Activated naive CD4-positive, alpha-beta T cell treated with anti-CD3 and anti-CD28 coated beads, Interleukin-2, amount 50 U/mL, for 24 hours (primary cell): ENCODE data around the gene GTF3C5.
A peak's percentile ranks its signal among the peaks of the same experiment; 100 is the strongest.
"Not testable (repeated sequence)": the region's sequence is repeated elsewhere in the genome, so short reads cannot be mapped to it uniquely, and the experiment has no call there.

Source experiments
- H3K27ac Mint-ChIP-seq: one replicate; pipeline ENCODE4 v1.8.0; 2021; ENCODE audit warnings: mild to moderate bottlenecking, mixed read lengths
- H3K27me3 Mint-ChIP-seq: one replicate; pipeline ENCODE4 v1.8.0; 2021; ENCODE audit warnings: mixed read lengths
- H3K36me3 Mint-ChIP-seq: one replicate; pipeline ENCODE4 v1.8.0; 2021; ENCODE audit warnings: mixed read lengths
- H3K4me1 Mint-ChIP-seq: one replicate; pipeline ENCODE4 v1.8.0; 2021; ENCODE audit warnings: mixed read lengths
- H3K4me3 Mint-ChIP-seq: one replicate; pipeline ENCODE4 v1.8.0; 2021; ENCODE audit warnings: mild to moderate bottlenecking, mixed read lengths
- H3K9me3 Mint-ChIP-seq: one replicate; pipeline ENCODE4 v1.8.0; 2021; ENCODE audit warnings: mixed read lengths

Gene GTF3C5

DNA sequence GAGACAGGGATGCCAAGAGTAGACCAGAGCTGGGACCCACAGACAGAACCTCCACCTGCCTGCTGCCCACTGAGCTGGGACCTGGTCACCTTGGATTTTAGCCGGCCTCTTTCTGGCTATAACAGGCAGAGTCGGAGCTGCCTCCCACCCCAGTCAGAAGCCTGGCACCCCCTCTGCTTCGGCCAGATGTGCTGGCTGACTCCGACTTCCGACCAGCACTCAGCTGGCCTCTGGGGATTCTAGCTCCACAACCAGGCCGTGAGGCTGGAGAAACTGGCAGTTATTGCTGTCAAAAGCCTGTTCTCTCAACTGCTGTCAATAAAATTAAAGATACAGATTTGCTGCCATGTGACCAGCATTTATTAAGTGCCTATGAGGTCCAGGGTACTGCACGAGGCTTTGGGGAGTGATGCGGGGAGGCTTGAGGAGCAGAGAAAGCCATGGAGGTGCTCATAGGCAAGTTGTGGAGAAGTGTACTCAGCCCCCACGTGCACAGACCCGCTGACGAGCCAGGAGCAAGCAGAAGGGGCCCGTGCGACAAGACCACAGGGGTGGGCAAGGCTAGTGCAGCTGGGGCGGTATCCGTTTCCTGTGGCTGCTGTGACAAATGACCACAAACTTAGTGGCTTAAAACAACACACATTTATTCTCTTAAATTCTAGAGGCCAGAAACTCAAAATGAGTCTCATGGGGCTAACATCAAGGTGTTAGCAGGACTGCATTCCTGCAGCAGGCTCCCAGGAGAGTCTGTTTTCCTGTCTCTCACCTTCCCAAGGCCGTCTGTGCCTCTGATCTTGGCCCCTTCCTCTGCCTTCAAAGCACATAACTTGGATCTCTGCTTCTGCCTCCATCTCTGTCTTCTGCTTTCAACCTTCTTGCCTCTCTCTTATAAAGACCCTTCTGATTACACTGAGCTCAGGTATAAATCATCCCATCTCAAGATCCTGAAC is 39.2 kb upstream of the GTF3C5 start:
- peaks cover 4% of the 10 kb centered on the region for H3K4me1 Mint-ChIP-seq
- H3K27ac Mint-ChIP-seq = no peak overlapping the region
- H3K36me3 Mint-ChIP-seq = no peaks in the 10 kb centered on the region

DNA sequence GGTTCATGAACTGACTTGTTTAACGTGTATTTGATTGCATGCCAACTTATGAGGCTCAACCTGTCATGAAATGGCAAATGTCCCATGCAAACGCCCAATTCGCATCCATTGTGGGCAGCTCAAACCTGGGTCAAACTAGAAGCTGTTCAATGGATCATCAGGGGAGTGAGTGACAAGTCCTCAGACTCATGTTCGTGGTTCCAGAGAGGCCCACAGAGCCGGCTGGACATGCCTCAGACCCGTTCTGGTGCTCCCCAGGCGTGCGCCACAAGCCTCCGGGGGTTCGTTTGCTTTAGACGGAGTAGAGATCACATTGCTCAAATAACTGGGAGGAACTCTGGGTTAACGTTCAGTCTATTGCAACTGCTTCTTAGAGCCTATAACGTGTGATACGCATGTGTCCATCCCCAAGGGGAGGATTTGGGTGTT is 37.3 kb upstream of the GTF3C5 start:
- Mint-ChIP-seq H3K4me3 (no peak overlapping the region), H3K4me1 (peaks cover 4% of the 10 kb centered on the region), H3K27me3 (peaks cover 4% of the 10 kb centered on the region), H3K36me3 (no peaks in the 10 kb centered on the region), H3K9me3 (no peaks in the 10 kb centered on the region), H3K27ac (no peak overlapping the region)

More for the DNA sequence above, 39.2 kb upstream of the GTF3C5 start:
- Mint-ChIP-seq H3K4me3 (no peak overlapping the region), H3K9me3 (no peaks in the 10 kb centered on the region), H3K27me3 (peaks cover 6% of the 10 kb centered on the region)

DNA sequence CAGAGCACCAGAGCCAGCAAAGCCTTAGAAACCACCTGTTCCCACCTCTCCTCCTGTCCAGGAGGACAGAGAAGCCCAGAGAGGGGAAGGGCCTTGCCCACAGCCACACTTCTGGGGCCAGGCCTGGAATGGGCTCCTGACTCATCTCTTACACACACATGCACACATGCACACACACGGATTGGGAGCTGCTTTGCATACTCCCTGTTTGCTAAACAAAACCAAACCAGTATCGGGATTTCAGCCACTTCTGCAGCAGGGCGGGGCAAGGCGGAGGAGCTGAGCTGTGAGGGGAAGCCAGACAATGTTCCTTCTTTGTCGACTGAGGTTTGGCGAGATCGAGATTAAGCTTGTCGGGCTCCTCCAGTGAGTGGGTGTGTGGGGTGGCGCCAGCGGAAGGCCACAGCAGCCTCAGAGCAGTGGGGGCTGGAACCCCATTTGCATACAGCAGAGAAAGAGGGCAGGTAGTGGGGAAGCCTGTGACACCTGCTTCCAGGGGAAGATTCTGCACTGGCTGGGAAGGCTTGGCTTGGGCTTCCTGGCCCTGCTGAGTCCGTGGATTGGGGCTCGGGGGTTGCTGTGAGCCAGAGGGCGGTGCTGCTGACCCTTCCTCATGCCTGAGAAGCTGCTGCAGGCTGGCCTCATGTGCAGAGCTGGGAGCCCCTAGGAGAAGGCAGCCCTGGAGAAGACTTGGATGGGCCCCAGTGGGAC is 36.2 kb upstream of the GTF3C5 start:
- Mint-ChIP-seq H3K4me1 (peaks cover 4% of the 10 kb centered on the region), H3K4me3 (no peak overlapping the region), H3K36me3 (no peaks in the 10 kb centered on the region), H3K27ac (no peak overlapping the region), H3K9me3 (no peaks in the 10 kb centered on the region), H3K27me3 (peaks cover 3% of the 10 kb centered on the region)

DNA sequence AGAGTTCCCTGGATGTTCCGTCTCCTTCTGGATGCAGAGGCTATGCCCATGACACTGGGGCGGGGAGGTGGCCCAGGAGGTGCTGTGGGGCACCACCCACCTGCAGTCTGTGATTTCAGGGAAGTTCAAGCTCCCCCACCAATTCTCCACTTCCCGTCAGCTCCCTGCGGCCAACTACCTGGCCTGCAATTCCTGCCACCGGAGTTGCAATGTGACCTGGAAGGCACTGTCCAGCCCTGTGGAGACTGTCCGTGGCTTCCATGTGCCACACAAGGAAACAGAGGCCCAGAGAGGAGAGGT is 35.7 kb upstream of the GTF3C5 start:
- Mint-ChIP-seq H3K4me3 (no peak overlapping the region), H3K9me3 (no peaks in the 10 kb centered on the region), H3K27me3 (peaks cover 5% of the 10 kb centered on the region), H3K27ac (no peak overlapping the region), H3K36me3 (no peaks in the 10 kb centered on the region), H3K4me1 (peaks cover 4% of the 10 kb centered on the region)

DNA sequence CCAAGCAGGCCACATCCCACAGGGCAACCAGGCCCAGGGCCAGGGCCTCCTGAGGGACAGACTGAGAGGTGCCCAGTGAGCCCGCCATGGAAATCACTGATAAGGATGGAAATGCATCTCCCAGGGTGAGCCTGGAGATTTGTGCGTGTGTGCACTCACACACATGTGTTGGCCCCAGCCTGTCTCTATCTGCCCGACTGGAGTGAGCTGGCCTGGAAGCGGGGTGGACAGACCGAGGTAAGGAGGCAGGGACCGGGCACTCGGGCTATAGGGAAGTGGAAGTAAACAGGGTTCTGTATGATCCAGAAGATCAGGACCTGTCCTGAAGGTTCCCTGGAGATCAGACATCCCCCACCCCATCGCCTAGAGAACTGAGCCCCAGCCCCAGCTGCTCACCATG is 34.9 kb upstream of the GTF3C5 start:
- Mint-ChIP-seq H3K4me1 (peaks cover 4% of the 10 kb centered on the region), H3K4me3 (no peak overlapping the region), H3K36me3 (no peaks in the 10 kb centered on the region), H3K9me3 (no peaks in the 10 kb centered on the region), H3K27ac (no peak overlapping the region), H3K27me3 (peaks cover 8% of the 10 kb centered on the region)

DNA sequence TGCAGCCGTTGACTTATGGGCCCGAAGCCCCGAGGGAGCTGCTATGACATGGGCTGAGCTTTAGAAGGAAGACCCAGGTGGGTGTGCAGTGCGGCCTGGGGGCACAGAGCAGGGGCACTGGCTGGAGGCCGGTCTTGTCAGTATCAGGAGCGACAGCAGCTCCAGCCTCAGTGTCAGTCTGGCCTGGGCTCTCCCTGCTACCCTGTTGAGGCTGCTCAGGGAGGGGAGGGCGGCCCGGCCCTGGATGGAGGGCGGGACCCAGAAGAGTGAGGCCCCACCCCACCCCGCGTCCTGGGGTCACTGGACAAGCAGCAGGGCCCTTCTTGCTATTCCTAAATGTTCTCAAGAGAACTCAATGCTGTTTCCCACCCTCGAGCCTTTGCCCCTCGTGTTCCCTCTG is 34.3 kb upstream of the GTF3C5 start:
- Mint-ChIP-seq H3K27me3 (peaks cover 8% of the 10 kb centered on the region), H3K4me1 (peaks cover 4% of the 10 kb centered on the region), H3K9me3 (no peaks in the 10 kb centered on the region), H3K4me3 (no peak overlapping the region), H3K36me3 (no peaks in the 10 kb centered on the region), H3K27ac (no peak overlapping the region)

DNA sequence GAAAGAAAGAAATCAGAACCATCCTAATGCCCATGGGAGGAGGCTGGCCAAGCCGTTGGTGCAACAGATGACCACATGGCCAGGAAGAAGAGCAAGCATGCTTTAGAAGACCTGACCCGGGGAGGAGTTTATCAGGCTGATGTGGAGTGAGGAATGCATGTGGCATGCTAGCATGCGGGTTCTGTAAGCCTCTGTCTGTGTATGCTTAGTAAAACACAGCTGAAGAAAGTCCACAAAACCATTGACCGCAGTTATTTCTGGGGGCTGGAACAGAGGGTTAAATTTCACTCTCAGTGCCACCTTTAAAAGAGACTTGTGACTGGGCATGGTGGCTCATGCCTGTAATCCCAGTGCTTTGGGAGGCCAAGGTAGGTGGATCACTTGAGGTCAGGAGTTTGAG is 33.2 kb upstream of the GTF3C5 start:
- Mint-ChIP-seq H3K36me3 (no peaks in the 10 kb centered on the region), H3K4me3 (no peak overlapping the region), H3K27ac (no peak overlapping the region), H3K9me3 (no peaks in the 10 kb centered on the region), H3K4me1 (peaks cover 4% of the 10 kb centered on the region), H3K27me3 (peaks cover 11% of the 10 kb centered on the region)

DNA sequence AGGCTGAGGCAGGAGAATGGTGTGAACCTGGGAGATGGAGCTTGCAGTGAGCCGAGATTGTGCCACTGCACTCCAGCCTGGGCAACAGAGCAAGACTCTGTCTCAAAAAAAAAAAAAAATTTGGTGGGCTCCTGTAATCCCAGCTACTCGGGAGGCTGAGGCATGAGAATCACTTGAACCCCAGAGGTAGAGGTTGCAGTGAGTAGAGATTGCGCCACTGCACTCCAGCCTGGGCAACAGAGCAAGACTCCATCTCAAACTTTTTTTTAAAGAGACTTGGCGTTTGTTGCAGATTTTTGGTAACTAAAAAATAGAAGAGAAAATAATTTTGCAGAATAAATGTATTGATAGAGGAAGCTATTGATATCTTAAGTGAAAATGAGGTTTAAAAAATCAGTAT is 32.6 kb upstream of the GTF3C5 start:
- H3K4me3 Mint-ChIP-seq, H3K27ac Mint-ChIP-seq, H3K36me3 Mint-ChIP-seq, H3K9me3 Mint-ChIP-seq, H3K4me1 Mint-ChIP-seq: not testable (repeated sequence)
- peaks cover 11% of the 10 kb centered on the region for H3K27me3 Mint-ChIP-seq

DNA sequence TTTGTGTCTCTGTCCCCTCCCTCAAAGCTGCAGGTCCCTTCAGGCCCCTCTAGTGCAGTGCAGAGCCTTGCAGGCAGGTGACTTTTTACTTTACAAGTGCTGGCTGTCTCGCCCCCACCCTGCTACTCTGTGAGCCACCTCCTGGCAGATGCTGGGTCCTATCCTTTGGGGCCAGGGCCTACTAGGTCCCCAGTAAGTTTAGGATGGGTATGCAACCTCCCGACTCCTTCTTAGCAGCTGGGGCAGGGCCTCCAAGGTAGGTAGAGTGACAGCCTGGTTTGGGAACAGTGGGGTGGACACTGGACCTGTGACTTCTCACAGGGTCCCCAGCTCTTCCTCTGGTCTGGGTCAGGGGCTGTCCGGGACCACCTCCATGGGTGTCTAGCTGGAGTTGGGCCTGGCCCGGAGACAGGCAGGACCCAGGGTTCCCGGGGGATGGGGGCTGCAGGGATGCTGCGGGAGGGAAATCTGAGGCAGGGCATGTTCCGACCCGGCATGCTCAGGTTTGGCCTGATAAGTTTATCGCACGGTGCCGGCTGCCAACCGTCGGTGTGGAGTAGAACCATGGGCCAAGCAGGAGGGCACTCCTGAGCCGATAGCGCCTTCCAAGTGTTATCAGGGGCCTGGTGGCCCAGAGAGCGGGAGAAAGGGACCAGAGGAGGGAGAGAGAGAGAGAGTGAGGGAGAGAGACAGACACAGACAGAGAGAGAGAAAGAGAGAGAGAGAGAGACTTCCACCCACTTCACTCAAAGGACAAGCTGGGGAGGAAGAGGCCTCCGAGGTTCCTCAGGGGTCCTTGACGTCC is 31.8 kb upstream of the GTF3C5 start:
- Mint-ChIP-seq H3K4me1 (peaks cover 4% of the 10 kb centered on the region), H3K36me3 (no peaks in the 10 kb centered on the region), H3K9me3 (no peaks in the 10 kb centered on the region), H3K4me3 (no peak overlapping the region), H3K27ac (peak overlapping the region; percentile 65), H3K27me3 (peaks cover 13% of the 10 kb centered on the region)

DNA sequence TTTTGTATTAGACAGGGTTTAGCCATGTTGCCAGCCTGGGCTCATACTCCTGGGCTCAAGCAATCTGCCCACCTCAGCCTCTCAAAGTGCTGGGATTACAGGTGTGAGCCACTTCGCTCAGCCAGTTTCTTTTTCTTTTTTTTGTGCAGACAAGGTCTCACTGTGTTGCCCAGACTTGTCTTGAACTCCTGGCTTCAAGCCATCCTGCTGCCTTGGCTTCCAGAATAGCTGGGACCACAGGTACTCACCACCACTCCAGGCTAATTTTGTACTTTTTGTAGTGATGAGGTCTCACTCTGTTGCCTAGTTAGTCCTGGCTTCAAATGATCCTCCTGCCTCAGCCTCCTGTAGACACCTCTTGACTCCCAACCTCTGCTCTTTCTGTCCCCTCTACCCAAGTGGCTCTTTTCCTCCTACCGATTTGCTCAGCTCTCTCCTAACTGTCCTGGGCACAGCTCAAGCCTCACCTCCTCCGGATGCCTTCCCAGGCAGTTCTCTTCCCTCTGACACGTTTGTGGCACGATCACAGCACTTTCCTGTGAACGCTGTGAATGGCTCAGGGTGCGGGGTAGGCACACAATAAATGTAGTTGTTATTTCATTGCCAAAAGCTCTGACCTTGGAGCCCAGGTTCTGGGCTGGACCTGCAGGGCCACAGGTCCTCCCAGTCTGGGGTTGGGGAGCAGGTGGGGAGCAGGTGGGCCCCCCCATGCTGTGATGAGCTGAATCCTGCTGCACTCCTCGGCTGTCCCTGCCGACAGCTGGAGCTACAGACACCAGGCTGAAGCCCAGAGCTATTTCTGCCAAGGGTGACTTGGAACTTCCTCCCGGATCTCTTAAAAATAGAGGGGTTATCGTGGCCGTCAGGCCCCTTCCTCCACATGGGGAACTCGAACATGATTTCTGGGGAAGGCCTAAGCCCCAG is 28.4 kb upstream of the GTF3C5 start:
- Mint-ChIP-seq H3K27ac (no peak overlapping the region), H3K4me3 (no peak overlapping the region), H3K27me3 (peaks cover 20% of the 10 kb centered on the region), H3K9me3 (no peaks in the 10 kb centered on the region), H3K36me3 (no peaks in the 10 kb centered on the region), H3K4me1 (no peaks in the 10 kb centered on the region)

DNA sequence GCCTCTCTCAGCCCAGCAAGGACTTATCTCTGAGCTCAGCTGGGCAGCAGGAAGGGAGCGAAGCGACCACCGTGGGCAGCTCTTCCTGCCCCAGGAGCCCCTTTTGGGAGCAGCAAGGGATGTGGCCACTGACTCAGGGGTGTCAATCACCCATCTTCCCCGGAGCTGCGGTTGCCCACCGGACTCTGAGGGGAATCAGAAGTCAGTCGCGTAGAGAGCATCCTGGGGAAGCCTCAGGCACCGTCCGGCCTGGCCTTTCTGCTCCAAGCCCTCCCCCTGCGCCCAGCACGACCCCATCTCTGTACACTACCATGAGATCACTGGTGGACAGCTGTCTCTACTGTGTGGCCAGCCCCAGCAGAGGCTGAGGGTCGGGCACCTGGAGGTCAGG is 27.7 kb upstream of the GTF3C5 start:
- Mint-ChIP-seq H3K4me1 (no peaks in the 10 kb centered on the region), H3K27ac (no peak overlapping the region), H3K4me3 (no peak overlapping the region), H3K27me3 (peaks cover 20% of the 10 kb centered on the region), H3K36me3 (no peaks in the 10 kb centered on the region), H3K9me3 (no peaks in the 10 kb centered on the region)

DNA sequence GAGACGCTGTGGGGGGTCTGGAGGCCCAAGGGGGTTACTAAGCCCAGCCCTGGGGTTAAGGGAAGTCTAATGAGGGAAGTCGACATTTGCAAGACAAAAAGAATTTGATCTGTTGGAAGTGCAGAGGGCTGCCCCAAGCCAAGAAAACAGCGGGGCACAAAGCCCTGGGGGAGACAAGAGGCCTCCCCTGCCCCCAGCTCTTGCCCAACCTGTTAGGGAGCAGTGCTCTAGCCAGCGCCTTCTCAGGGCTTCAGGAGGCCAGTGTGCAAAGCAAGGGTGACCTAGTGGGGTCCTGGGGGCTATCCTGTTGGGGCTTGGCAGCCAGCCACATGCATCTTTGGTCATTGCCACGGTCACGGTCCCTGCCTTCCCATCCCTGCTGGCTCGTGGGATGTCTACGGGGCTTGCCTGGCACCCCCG is 27.1 kb upstream of the GTF3C5 start:
- Mint-ChIP-seq H3K4me3 (no peak overlapping the region), H3K27ac (no peak overlapping the region), H3K9me3 (no peaks in the 10 kb centered on the region), H3K36me3 (no peaks in the 10 kb centered on the region), H3K4me1 (no peaks in the 10 kb centered on the region), H3K27me3 (peaks cover 20% of the 10 kb centered on the region)

DNA sequence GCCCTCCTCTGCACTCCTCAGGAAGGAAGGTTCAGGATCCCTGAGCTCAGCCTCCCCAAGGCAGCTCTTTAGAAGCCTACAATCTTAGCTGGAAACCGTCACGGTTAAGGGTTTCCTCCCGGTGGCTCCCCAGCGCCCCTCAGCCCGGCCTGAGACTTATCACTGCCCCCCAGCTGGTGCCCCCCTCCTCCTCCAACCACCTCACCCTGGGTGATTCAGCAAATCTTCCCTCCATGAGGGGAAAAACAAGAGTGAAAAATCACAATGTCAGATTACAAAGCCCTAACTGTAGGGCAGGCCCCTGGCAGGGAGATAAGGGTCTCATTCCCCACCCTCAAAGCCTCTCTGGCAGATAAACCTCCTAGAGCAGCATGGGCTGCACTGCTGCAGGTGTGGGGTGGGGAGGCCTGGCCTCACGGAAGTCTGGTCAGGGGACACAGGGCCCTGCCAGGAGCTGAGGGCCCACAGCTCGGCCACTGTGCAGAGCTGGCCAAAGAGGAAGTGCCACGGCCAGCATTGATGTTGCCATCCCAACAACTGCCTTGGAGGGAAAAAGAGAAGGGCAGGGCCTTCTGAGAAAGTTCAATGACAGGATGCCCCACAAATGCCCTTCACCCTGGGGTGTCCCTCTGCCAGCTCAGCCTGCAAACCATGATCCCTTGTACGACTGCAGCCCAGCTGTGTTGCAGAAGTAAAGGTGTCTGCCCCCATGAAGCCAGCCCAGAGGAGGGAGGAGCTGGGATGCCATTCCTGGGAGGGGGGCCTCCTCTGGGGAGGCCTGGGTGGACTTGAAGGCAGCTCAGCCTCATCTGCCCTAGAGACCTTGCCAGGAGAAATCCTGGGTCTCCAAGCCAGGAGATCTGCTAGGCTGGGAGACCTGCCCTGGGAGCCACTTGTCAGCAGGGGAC is 26.5 kb upstream of the GTF3C5 start:
- H3K27me3 Mint-ChIP-seq = peaks cover 20% of the 10 kb centered on the region
- no peaks in the 10 kb centered on the region for H3K36me3 Mint-ChIP-seq
- no peak overlapping the region for H3K4me3 Mint-ChIP-seq
- no peaks in the 10 kb centered on the region for H3K9me3 Mint-ChIP-seq
- H3K27ac Mint-ChIP-seq = no peak overlapping the region
- no peaks in the 10 kb centered on the region for H3K4me1 Mint-ChIP-seq
